Measurements from ENCODE around the gene TMEM240. TPM values are rescaled to one million over a fixed set of nuclear protein-coding genes. Genes with fewer than 3 reads are reported as not detected.
"Not testable (repeated sequence)": the region's sequence is repeated elsewhere in the genome, so short reads cannot be mapped to it uniquely, and the experiment has no call there.

Gene TMEM240
- total and polyA plus RNA-seq, 10 of the 15 experiments (the other 5 are each of a cell fraction or from before 2014, with no cell fraction given): 0.17 to 0.49 TPM; not detected in 8

- H3K27me3 ChIP-seq (replicated peaks in 1 of 2; ENCODE audit: control insufficient read depth in 2 of 2, insufficient read depth in 2 of 2, low read length in 1 of 2); H3K9ac ChIP-seq (ENCODE audit: control insufficient read depth, insufficient read depth, low read length); H3K4me3 ChIP-seq; BruUV-seq (replicated peaks); DNase-seq (ENCODE audit: low read depth, low spot score); SMC1A ChIA-PET (ENCODE audit: uncharacterized antibody, unreplicated experiment); intact Hi-C loops (cut with micrococcal nuclease; ENCODE audit: unreplicated experiment); CTCF ChIA-PET; ATAC-seq; in situ Hi-C loops (cut with MboI); FAIRE-seq; H2AFZ ChIP-seq (ENCODE audit: control insufficient read depth, low read depth, low read length); RAD21 ChIA-PET (ENCODE audit: unreplicated experiment); H3K4me1 ChIP-seq (ENCODE audit: control insufficient read depth, insufficient read depth, low read length); H3K9me3 ChIP-seq (replicated peaks; ENCODE audit: control insufficient read depth, insufficient read depth, low read length); H3K79me2 ChIP-seq (ENCODE audit: control insufficient read depth, insufficient read depth, low read length); H3K4me2 ChIP-seq (ENCODE audit: control insufficient read depth, insufficient read depth); H4K20me1 ChIP-seq (ENCODE audit: control insufficient read depth, insufficient read depth); H3K27ac ChIP-seq (ENCODE audit: control insufficient read depth, insufficient read depth); POLR2A ChIA-PET: not testable (repeated sequence)
- H3K36me3 ChIP-seq (ENCODE audit: control insufficient read depth in 2 of 2, insufficient read depth in 2 of 2, low read length in 1 of 2): peaks cover 0 to 17% of the 10 kb centered on the region in 2 experiments; a peak in 2 of 4 replicates
- 100% methylated on average over 9 of the region's 30 CpGs for WGBS (ENCODE audit: insufficient coverage, insufficient replicate concordance, low lambda C conversion rate, missing lambda C conversion rate)
These were observed 17.9 kb downstream of the TMEM240 start for GRCh38 chr1:1522536-1522935.

- no peaks in the 10 kb centered on the region for H3K4me1 ChIP-seq (ENCODE audit: control insufficient read depth, insufficient read depth, low read length)
- WGBS (ENCODE audit: insufficient coverage, insufficient replicate concordance, low lambda C conversion rate, missing lambda C conversion rate): 95% methylated on average over 19 of the region's 19 CpGs
- intact Hi-C loops (cut with micrococcal nuclease; ENCODE audit: unreplicated experiment): no loop called here
These were observed 19.1 kb downstream of the TMEM240 start for GRCh38 chr1:1521331-1521730.

More at GRCh38 chr1:1521331-1521730, 19.1 kb downstream of the TMEM240 start:
- Histone ChIP-seq H2AFZ (ENCODE audit: control insufficient read depth, low read depth, low read length) (no peak overlapping the region), H4K20me1 (ENCODE audit: control insufficient read depth, insufficient read depth) (no peaks in the 10 kb centered on the region), H3K27me3 (replicated peaks in 1 of 2; ENCODE audit: control insufficient read depth in 2 of 2, insufficient read depth in 2 of 2, low read length in 1 of 2) (no peaks in the 10 kb centered on the region), H3K79me2 (ENCODE audit: control insufficient read depth, insufficient read depth, low read length) (no peaks in the 10 kb centered on the region), H3K4me3 (no peak overlapping the region), H3K9me3 (replicated peaks; ENCODE audit: control insufficient read depth, insufficient read depth, low read length) (no peaks in the 10 kb centered on the region), H3K4me2 (ENCODE audit: control insufficient read depth, insufficient read depth) (no peak overlapping the region), H3K27ac (ENCODE audit: control insufficient read depth, insufficient read depth) (no peak overlapping the region), H3K9ac (ENCODE audit: control insufficient read depth, insufficient read depth, low read length) (no peak overlapping the region), H3K36me3 (ENCODE audit: control insufficient read depth in 2 of 2, insufficient read depth in 2 of 2, low read length in 1 of 2) (peaks cover 0 to 15% of the 10 kb centered on the region in 2 experiments; a peak in 2 of 4 replicates)
- no peak for ATAC-seq
- SMC1A ChIA-PET (ENCODE audit: uncharacterized antibody, unreplicated experiment): no interaction called here
- TF ChIP-seq ATF3 (IDR thresholded peaks at IDR 0.05; ENCODE audit: borderline replicate concordance, extremely low read depth, low read depth, low read length) (no peak), SUZ12 (IDR thresholded peaks at IDR 0.05; ENCODE audit: unreplicated experiment) (no peak), ATF7 (IDR thresholded peaks at IDR 0.05; ENCODE audit: low read depth) (no peak), SMARCA5 (IDR thresholded peaks at IDR 0.05) (no peak), ZBTB11 (CRISPR knock-in tag; IDR thresholded peaks at IDR 0.05) (no peak)
- no peak for DNase-seq (ENCODE audit: low read depth, low spot score)
- no peak for FAIRE-seq
- CTCF ChIA-PET: no interaction called here
- BruUV-seq (replicated peaks): no TSS peak
- RAD21 ChIA-PET (ENCODE audit: unreplicated experiment): no interaction called here
- POLR2A ChIA-PET: no interaction called here
- in situ Hi-C loops (cut with MboI): no loop called here

Data from GM12878 (cell line).